Upper lobe of left lung (tissue), 4 donors: ENCODE measurements around the gene TNNC1.

Experiments used
- CTCF ChIP-seq, 6 experiments: fragments of 450-650 bp in 4 of 6; fragments of 200-600 bp in 2 of 6; sonication (generic) in 2 of 6; IDR thresholded peaks; one replicate each; pipeline ENCODE4 v1.5.1; 2016 to 2019; ENCODE audit warnings: antibody characterized with exemption in 6 of 6
- EP300 ChIP-seq, 4 donors: sonication (generic); formaldehyde crosslinking; IDR thresholded peaks; one replicate each; pipeline ENCODE4 v1.5.1; 2017; ENCODE audit warnings: antibody characterized with exemption in 4 of 4, control low read depth in 2 of 4
- POLR2A ChIP-seq, 4 donors: fragments of 450-650 bp; IDR thresholded peaks; one replicate each; pipeline ENCODE4 v1.5.1; 2016 to 2017; ENCODE audit warnings: antibody characterized with exemption in 4 of 4, mild to moderate bottlenecking in 2 of 4
- POLR2AphosphoS5 ChIP-seq, 2 donors: sonication (generic); formaldehyde crosslinking; IDR thresholded peaks; one replicate each; pipeline ENCODE4 v1.5.1; 2017; ENCODE audit warnings: antibody characterized with exemption in 2 of 2

GRCh38 chr3:52438579-52439425 is 15.0 kb downstream of the TNNC1 start:
- TF ChIP-seq CTCF (IDR thresholded peaks at IDR 0.05) (no peak), EP300 (IDR thresholded peaks at IDR 0.05) (no peak), POLR2AphosphoS5 (IDR thresholded peaks at IDR 0.05) (no peak), POLR2A (IDR thresholded peaks at IDR 0.05) (no peak)
